ENCODE data around the gene PPP2R2C. TPM values are rescaled to one million over a fixed set of nuclear protein-coding genes. Genes with fewer than 3 reads are reported as not detected.

The PPP2R2C gene
- polyA plus RNA-seq (ENCODE audit: insufficient read length in 10 of 10), result 1 to 10 TPM in 2 of 10 donors, under 1 TPM in 8; 0.24 to 4.2 (median 0.32) TPM
- long read RNA-seq, donor 1, result 0 reads
- long read RNA-seq, donor 2, result 0 reads
- long read RNA-seq, donor 3, result 0 reads
- long read RNA-seq, donor 4, result 0 reads
- long read RNA-seq, donor 5, result 0 reads
- long read RNA-seq, donor 6, result 0 reads
- long read RNA-seq, donor 7, result 0 reads
- long read RNA-seq, donor 8, partial matches to known transcripts, result 0 of 2 reads
- long read RNA-seq, donor 8, other reads (novel, unspliced or antisense), result 0 of 2 reads
- long read RNA-seq, donor 9, result 0 reads

GRCh38 chr4:6472387-6473263 lies at the start of gene PPP2R2C:
TSS of gene PPP2R2C (minus strand) at chr4:6472614. CDS start at chr4:6472229, 385 bp downstream.
- DNase-seq, result no peak

- DNase-seq, result no peak
Observed at GRCh38 chr4:6520978-6521377, 48.6 kb upstream of the PPP2R2C start.

GRCh38 chr4:6520051-6520636 lies 47.7 kb upstream of the PPP2R2C start:
- no peak for DNase-seq

- no peak for DNase-seq
Observed at GRCh38 chr4:6517171-6517570, 44.8 kb upstream of the PPP2R2C start.

- DNase-seq, result no peak
Observed at GRCh38 chr4:6516762-6517161, 44.3 kb upstream of the PPP2R2C start.

GRCh38 chr4:6516281-6516680 lies 43.9 kb upstream of the PPP2R2C start:
- no peak for DNase-seq

GRCh38 chr4:6513678-6514077 lies 41.3 kb upstream of the PPP2R2C start:
- no peak for DNase-seq

GRCh38 chr4:6509587-6509986 lies 37.2 kb upstream of the PPP2R2C start:
- no peak for DNase-seq

- no peak for DNase-seq
Observed at GRCh38 chr4:6507345-6507744, 34.9 kb upstream of the PPP2R2C start.

- no peak for DNase-seq
Observed at GRCh38 chr4:6506616-6507140, 34.3 kb upstream of the PPP2R2C start.

- no peak for DNase-seq
Observed at GRCh38 chr4:6504900-6505496, 32.6 kb upstream of the PPP2R2C start.

GRCh38 chr4:6502747-6503465 lies 30.5 kb upstream of the PPP2R2C start:
- DNase-seq, result no peak

GRCh38 chr4:6502147-6502546 lies 29.7 kb upstream of the PPP2R2C start:
- DNase-seq, result no peak

- no peak for DNase-seq
Observed at GRCh38 chr4:6501171-6501570, 28.8 kb upstream of the PPP2R2C start.

GRCh38 chr4:6500481-6501140 lies 28.2 kb upstream of the PPP2R2C start:
- no peak for DNase-seq

- DNase-seq, result no peak
Observed at GRCh38 chr4:6499238-6499600, 26.8 kb upstream of the PPP2R2C start.

GRCh38 chr4:6498511-6499237 lies 26.3 kb upstream of the PPP2R2C start:
- DNase-seq, result no peak

- no peak for DNase-seq
Observed at GRCh38 chr4:6497796-6498195, 25.4 kb upstream of the PPP2R2C start.

- no peak for DNase-seq
Observed at GRCh38 chr4:6495736-6496135, 23.3 kb upstream of the PPP2R2C start.

- no peak for DNase-seq
Observed at GRCh38 chr4:6495296-6495590, 22.8 kb upstream of the PPP2R2C start.
